Measurements from ENCODE around the gene CSNK1A1L.

DNA sequence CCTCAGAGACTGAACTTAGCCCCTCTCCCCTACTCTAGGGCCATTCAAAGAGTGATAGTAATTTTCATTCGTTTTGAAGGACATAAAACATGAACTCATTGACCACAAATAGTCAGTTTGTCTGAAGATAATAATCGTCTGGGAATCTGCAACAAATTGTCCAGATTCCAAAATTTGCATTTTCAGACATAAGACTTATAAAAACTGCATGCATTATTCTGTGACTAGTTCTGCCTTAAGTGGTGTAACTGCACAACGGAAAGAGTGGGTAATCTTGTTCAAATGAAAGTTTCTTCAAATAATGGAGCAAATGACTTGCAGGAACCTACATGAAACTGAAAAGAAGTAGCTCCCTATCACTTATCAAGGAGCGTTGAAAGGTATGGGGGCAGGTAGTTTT lies 8.4 kb downstream of the CSNK1A1L start:
- TF ChIP-seq, protein P1, sequence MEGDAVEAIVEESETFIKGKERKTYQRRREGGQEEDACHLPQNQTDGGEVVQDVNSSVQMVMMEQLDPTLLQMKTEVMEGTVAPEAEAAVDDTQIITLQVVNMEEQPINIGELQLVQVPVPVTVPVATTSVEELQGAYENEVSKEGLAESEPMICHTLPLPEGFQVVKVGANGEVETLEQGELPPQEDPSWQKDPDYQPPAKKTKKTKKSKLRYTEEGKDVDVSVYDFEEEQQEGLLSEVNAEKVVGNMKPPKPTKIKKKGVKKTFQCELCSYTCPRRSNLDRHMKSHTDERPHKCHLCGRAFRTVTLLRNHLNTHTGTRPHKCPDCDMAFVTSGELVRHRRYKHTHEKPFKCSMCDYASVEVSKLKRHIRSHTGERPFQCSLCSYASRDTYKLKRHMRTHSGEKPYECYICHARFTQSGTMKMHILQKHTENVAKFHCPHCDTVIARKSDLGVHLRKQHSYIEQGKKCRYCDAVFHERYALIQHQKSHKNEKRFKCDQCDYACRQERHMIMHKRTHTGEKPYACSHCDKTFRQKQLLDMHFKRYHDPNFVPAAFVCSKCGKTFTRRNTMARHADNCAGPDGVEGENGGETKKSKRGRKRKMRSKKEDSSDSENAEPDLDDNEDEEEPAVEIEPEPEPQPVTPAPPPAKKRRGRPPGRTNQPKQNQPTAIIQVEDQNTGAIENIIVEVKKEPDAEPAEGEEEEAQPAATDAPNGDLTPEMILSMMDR (conservative IDR thresholded peaks at IDR 0.05; ENCODE audit: low read length): no peak
- no peak for TF ChIP-seq EZH2phosphoT487 (IDR thresholded peaks at IDR 0.05; ENCODE audit: borderline replicate concordance)
